CD1c-positive myeloid dendritic cell (primary cell): ENCODE measurements around the gene RPS6KA2.
A peak's percentile ranks its signal among the peaks of the same experiment; 100 is the strongest.

Experiments used
- DNase-seq: peaks from one replicate; pipeline ENCODE4 v3.0.0-alpha.2; 2016; ENCODE audit errors: extremely low spot score

The RPS6KA2 gene

DNA sequence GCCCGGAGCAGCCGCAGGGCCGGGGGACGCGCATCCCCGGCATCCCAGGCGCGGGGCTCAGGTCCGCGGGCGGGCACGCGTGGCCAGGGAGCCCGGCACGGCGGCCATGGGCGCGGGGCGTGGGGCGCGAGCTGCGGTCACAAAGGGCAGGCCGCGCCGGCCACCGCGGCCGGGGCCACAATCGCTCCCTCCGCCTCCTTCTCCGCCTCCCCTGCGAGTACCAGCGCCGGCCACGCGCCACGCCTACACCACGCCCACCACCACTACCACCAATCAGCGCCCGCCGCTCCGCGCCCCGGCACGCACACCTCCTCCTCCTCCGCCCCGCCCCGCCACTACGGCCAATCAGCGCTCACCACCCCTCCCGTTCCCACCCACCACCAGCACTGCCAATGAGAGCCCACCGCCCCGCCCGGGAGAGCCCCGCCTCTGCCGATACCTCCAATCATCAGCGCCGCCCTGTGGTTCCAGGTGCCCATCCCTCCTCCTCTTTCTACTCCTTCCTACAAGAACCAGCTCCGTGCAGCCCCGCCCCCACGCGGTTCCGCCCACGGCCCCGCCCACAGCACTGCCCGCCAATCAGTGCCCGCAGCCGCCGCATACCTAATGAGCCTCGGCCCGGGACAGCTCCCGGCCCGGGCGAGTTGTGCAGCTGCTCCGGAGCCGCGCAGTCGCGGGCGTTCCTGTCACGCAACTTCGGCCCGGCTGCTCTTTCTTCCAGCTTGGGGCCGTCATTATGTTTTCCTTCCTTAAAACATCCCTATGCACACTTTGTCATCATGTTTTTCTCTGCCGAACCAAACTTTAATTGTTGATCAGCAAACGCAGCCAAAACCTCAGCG, at the start of gene RPS6KA2:
RPS6KA2 (minus strand) TSS at position 219 of the 842 bp plus-strand sequence. CDS start 232 bp downstream, outside the sequence.
- DNase-seq: peak; percentile 99

DNA sequence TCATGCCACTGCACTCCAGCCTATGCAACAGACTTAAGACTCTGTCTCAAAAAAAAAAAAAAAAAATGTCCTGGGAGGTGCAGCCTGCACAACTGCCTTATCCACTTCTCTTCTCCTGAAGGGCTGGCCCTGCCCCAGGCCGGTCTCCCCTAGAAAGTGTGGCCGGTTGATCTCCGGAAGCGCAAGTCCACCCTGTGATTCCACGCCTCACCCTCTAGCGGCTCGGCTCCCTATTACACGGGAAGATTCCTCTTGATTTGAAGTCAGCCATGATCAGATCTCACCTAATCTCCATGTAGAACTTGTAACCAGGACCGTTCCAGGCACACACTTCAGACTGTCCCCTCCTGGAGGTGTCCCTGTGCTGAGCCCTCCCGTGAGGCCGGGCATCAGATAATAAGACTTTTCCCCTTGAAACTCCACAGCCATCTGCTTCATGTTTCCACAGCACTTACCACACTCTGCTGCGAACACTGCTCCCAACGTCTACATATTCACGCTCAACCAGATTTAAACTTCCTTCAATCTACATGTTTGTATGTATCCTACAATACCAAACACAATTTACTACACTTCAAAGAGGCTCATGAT, 49.3 kb upstream of the RPS6KA2 start:
- DNase-seq: no peak

- DNase-seq: no peak
Observed at GRCh38 chr6:166675736-166676135, 48.7 kb upstream of the RPS6KA2 start.

DNA sequence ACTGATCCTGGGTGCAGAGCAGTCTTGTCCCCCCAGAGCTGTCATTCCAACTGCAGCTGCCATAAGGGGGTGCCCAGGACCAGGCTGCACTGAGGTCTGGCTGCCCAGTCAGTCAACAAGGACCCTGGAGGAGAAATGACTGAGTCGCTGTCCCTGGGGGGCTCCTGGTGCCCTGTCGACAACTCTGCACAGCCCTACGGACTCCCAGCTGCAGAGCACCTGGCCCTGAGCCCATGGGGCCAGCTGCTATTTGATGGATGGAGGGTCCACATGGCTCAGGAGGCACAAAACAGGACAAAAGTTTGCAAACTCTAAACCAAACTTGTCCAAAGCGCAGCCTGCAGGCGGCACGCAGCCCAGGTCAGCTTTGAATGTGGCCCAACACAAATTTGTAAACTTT, 46.3 kb upstream of the RPS6KA2 start:
- no peak for DNase-seq

GRCh38 chr6:166672624-166673206, 45.7 kb upstream of the RPS6KA2 start:
- DNase-seq: no peak

DNA sequence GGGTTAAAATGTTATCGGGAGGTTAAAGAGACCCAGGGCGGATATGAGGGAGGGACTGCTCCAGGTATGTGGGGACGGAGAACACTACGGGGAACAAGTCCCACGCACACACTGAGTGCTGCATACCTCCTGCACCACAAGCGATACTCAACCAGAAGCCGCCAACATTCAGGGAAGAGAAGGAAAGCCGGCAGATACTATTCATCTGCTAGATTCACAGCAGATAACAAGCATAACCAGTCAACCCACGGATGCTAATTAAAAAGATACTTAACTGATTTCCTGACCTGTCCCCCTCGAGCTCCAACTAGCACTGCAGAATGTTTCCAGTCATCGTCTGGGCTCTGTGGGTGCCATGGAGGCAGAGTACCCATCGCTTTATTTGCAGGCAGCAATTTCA, 45.1 kb upstream of the RPS6KA2 start:
- DNase-seq: no peak

- no peak for DNase-seq
Observed at GRCh38 chr6:166671434-166672081, 44.5 kb upstream of the RPS6KA2 start.

DNA sequence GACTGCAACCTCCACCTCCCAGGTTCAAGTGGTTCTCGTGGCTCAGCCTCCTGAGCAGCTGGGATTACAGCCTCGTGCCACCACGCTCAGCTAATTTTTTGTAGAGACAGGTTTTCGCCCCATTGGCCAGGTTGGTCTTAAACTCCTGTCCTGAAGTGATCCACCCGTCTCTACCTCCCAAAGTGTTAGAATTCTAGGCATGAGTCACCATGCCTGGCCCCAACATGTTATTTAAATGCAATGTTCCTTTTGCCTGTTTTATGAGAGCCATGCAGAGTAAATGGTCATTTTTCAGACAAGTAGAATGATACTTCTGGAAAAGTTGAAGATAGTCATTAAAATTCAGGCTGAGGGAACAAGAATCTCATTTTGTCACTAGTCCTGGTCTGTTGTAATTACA, 43.8 kb upstream of the RPS6KA2 start:
- no peak for DNase-seq

- DNase-seq: no peak
Observed at GRCh38 chr6:166670013-166670412, 43.0 kb upstream of the RPS6KA2 start.

- no peak for DNase-seq
Observed at GRCh38 chr6:166667796-166668610, 41.0 kb upstream of the RPS6KA2 start.

- DNase-seq: no peak
Observed at GRCh38 chr6:166664135-166664534, 37.1 kb upstream of the RPS6KA2 start.

DNA sequence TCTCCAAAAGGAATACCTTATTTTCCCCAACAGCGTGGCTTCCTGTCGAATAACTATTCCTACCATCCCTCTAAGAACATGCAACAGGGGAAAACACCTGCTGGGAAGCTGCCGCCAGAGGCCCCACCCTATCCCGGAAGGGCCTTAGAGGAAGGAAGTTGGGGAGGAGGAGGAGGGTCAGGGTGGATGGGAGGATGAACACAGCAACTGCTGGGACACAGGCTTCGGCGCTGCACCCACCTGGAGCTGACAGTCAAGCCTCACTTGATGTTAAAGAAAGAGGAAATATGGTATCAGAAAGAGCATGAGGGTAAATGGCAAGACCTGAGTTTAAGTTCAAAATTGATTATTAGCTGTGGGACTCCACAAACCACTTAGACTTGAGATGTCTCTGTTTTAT, 36.5 kb upstream of the RPS6KA2 start:
- DNase-seq: no peak

- DNase-seq: peak; percentile 61
Observed at GRCh38 chr6:166662690-166663089, 35.6 kb upstream of the RPS6KA2 start.

GRCh38 chr6:166661327-166662085, 34.5 kb upstream of the RPS6KA2 start:
- no peak for DNase-seq

DNA sequence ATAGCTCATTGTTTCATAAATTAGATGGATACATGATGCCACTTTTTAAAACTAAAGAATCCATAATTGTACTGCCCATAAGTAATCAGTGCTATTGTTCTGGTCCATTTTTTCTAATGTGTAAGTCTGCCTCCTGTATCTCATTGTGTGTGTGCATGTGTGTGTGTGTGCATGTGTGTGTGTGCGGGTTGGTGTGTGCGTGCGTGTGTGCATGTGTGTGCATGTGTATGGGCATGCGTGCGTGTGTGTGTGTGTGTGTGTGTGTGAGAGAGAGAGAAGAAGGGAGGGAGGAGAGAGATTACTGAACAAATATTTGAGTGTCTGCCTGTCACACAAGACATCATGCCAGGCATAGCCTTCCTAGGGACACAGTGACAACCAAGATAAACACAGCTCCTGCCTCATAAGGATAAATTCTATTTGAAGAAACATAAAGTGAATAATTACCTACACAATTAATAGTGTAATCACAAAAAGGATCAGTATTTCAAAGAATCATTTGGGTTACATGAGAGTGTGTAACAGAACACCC, 33.2 kb upstream of the RPS6KA2 start:
- DNase-seq: no peak

GRCh38 chr6:166659581-166659980, 32.5 kb upstream of the RPS6KA2 start:
- no peak for DNase-seq

DNA sequence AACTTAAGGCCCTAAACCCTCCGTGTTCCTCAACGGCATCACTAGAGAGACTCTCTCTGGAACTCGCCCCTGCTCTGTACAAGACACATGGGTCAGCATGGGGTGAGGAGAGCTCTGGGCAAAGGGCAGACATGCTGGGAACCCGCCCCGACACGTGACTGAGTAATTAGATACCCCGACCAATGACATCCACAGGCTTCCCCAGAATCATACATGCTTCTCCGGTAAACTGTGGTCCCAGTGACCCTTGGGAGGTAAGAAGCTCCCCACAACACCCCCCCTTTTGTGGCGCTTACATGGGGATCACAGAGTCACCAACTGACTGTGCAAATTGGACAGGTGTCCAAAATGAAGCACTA, 31.7 kb upstream of the RPS6KA2 start:
- DNase-seq: no peak

DNA sequence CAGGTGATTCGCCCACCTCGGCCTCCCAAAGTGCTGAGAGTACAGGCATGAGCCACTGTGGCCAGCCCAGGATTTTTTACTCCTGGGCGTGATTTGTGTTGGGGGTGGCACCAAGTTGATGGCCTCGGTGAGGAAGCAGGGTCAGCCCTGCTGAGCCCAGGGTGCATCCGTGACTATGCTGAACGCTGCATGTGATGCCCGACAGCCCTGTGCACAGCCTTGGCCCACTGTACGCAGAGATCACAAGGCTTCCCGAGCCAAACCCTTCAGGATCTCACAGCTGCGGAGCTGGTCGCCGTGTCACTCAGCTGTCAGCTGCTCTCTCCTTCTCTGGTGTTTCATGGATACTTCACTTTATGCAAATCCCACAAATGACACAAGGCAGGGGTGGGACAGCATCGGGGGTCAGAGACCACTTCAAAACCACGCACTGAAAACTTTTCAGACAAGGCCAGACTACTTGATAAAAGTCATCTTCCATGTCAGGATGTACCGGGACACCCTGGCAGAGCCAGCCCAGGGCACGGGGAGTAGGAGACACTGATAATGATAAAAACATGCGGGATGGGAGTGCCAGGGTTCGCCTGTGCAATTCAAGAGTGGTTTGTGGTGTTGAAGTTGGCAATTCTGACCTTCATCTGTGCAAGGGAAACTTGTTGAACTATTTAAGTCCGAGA, 31.2 kb upstream of the RPS6KA2 start:
- no peak for DNase-seq

DNA sequence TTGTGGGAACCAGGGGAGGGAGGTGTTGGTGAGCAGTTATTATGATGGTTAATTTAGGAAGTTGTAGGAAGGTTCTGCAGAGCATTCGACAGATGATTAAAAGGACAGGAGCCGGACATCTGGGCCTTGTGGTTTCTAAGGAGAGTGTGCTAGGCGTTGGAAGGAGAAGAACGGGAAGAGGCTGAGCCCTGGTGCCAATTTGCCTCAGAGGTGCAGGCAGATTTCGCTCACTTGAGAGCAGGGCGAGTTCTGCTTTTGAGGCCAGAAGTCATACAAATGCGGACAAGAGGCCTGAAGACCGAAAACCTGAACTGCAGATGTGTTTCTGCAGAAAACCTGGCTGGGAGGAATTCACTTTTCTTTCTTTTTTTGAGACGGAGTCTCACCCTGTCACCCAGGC, 30.5 kb upstream of the RPS6KA2 start:
- DNase-seq: peak; percentile 62
